Measurements from ENCODE around the gene CD6.

GRCh38 chr11:60930394-60930793 is 41.1 kb upstream of the CD6 start:
- TF ChIP-seq CTCF (IDR thresholded peaks at IDR 0.05) (no peak), POLR2A (IDR thresholded peaks at IDR 0.05) (no peak)

All from right lobe of liver (tissue), 4 donors.